Bronchial epithelial cell (primary cell): ENCODE data around the gene KIR3DL1. TPM values are rescaled to one million over a fixed set of nuclear protein-coding genes. Genes with fewer than 3 reads are reported as not detected.

Experiments used
- DNase-seq: peaks from one replicate; pipeline ENCODE4 v3.0.0-alpha.2; 2010; ENCODE audit warnings: low read depth
- FAIRE-seq: peaks from 2 replicates; lab custom pipeline; 2011; peaks lifted over from hg19 to GRCh38; lab: Jason Lieb, UNC
- H3K27me3 ChIP-seq: 2 replicates; pipeline ENCODE4 v1.5.1; 2011; ENCODE audit warnings: low read length; ENCODE audit not compliant: control insufficient read depth, insufficient read depth
- H3K36me3 ChIP-seq: 2 replicates; pipeline ENCODE4 v1.5.1; 2011; ENCODE audit warnings: low read length; ENCODE audit not compliant: control insufficient read depth, insufficient read depth
- H3K4me3 ChIP-seq: 2 replicates; pipeline ENCODE4 v1.5.1; 2011; ENCODE audit warnings: mild to moderate bottlenecking, low read depth, low read length, control low read depth
- total RNA-seq: library from RNA; depleted of rRNA; stranded (reverse); fragments of >200 nt; gene quantifications from 2 replicates; pipeline ENCODE4 v1.2.1, GENCODE V29; 2014
- TF ChIP-seq, protein P1 (sequence below): IDR thresholded peaks from 2 replicates; pipeline ENCODE4 v1.5.1; 2011; ENCODE audit warnings: mild to moderate bottlenecking, moderate library complexity, low read length, control low read depth, inconsistent platforms; ENCODE audit not compliant: insufficient read depth, severe bottlenecking

KIR3DL1 gene
- total RNA-seq, 1 donor from 2014 or later = not detected

DNA sequence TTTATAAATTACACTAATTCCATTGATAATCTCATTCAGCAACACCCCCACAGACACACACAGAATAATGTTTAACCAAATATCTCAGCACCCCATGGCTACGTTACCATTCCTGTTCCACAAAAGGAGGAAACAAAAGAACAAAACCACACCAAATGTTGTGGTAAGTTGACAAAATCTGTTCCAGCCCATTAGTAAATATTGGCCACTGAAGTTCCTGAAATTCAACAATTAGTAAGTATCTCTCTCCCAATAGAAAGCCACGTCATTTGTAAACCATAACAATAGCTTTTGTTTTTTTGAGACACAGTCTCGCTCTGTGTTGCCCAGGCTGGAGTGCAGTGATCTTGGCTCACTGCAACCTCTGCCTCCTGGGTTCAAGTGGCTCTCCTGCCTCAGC, 55.4 kb downstream of the KIR3DL1 start:
- no peak for FAIRE-seq
- TF ChIP-seq, protein P1, sequence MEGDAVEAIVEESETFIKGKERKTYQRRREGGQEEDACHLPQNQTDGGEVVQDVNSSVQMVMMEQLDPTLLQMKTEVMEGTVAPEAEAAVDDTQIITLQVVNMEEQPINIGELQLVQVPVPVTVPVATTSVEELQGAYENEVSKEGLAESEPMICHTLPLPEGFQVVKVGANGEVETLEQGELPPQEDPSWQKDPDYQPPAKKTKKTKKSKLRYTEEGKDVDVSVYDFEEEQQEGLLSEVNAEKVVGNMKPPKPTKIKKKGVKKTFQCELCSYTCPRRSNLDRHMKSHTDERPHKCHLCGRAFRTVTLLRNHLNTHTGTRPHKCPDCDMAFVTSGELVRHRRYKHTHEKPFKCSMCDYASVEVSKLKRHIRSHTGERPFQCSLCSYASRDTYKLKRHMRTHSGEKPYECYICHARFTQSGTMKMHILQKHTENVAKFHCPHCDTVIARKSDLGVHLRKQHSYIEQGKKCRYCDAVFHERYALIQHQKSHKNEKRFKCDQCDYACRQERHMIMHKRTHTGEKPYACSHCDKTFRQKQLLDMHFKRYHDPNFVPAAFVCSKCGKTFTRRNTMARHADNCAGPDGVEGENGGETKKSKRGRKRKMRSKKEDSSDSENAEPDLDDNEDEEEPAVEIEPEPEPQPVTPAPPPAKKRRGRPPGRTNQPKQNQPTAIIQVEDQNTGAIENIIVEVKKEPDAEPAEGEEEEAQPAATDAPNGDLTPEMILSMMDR = no peak
- H3K27me3 ChIP-seq = no peaks in the 10 kb centered on the region
- no peak for DNase-seq
- no peak overlapping the region for H3K4me3 ChIP-seq
- H3K36me3 ChIP-seq = no peaks in the 10 kb centered on the region

DNA sequence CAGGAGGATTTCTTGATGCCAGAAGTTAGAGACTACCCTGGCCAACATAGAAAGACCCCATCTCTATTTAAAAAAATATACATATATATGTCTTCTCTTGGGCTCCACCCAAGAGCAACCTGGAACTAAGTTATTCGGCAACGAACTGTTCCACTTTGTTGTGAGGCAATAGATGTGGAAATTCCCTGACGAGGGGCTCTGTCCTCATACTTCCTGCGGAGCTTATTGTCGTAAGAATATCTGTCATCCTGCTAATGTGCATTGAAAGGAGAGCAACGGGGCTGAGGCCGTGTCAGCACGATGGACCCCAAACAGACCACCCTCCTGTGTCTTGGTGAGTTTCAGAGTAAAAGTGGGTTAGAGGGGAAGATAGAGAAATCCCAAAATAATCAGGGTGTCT, 57.7 kb downstream of the KIR3DL1 start, which contains the start of gene FCAR:
Gene FCAR, plus strand, starts transcription at position 246 of the 400 bp plus-strand sequence. Its CDS starts 55 bp downstream, at position 301.
- Histone ChIP-seq H3K36me3 (no peaks in the 10 kb centered on the region), H3K4me3 (no peak within 1 kb of the TSS), H3K27me3 (no peaks in the 10 kb centered on the region)
- DNase-seq (no peak), FAIRE-seq (no peak)
- TF ChIP-seq, protein P1 = no peak

GRCh38 chr19:54875506-54875905, 59.2 kb downstream of the KIR3DL1 start:
- no peak for FAIRE-seq
- H3K27me3 ChIP-seq = no peaks in the 10 kb centered on the region
- TF ChIP-seq, protein P1 = no peak

DNA sequence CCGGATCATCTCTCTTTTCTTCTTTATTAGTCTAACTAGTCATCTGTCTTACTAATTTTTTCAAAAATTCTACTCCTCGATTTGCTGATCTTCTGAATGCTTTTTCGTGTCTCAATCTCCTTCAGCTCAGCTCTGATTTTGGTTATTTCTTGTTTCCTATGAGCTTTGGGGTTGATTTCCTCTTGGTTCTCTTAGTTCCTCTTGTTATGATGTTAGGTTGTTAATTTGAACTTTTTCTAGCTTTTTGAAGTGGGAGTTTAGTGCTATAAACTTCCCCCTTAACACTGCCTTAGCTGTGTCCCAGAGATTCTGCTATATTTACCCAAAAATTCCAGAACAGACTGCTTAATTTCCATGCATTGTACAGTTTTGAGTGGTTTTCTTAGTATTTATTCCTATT, 61.2 kb downstream of the KIR3DL1 start:
- DNase-seq (no peak), FAIRE-seq (no peak)
- TF ChIP-seq, protein P1 = no peak
- no peaks in the 10 kb centered on the region for H3K27me3 ChIP-seq
- H3K36me3 ChIP-seq = no peaks in the 10 kb centered on the region
- no peak overlapping the region for H3K4me3 ChIP-seq

More at GRCh38 chr19:54875506-54875905, 59.2 kb downstream of the KIR3DL1 start:
- Histone ChIP-seq H3K4me3 (no peak overlapping the region), H3K36me3 (no peaks in the 10 kb centered on the region)
- no peak for DNase-seq

Other genes with a start within 250 kb of the KIR3DL1 start
- gene LILRA2, start 242.7 kb upstream of the KIR3DL1 start, total RNA-seq = not detected in 2 replicates
- not detected in 2 replicates for gene LILRA1, start 222.8 kb upstream of the KIR3DL1 start, total RNA-seq
- gene LILRB1, start 186.0 kb upstream of the KIR3DL1 start, total RNA-seq = not detected in 2 replicates
- not detected in 2 replicates for gene LILRB4, start 153.5 kb upstream of the KIR3DL1 start, total RNA-seq
- gene KIR3DL3, start 92.0 kb upstream of the KIR3DL1 start, total RNA-seq = not detected in 2 replicates
- gene KIR2DL3, start 78.0 kb upstream of the KIR3DL1 start, total RNA-seq = not detected in 2 replicates
- gene KIR2DL1, start 46.7 kb upstream of the KIR3DL1 start, total RNA-seq = not detected in 2 replicates
- gene KIR2DL4, start 12.9 kb upstream of the KIR3DL1 start, total RNA-seq = not detected in 2 replicates
- not detected in 2 replicates for gene KIR2DS4, start 16.2 kb downstream of the KIR3DL1 start, total RNA-seq
- not detected in 2 replicates for gene KIR3DL2, start 34.0 kb downstream of the KIR3DL1 start, total RNA-seq
- not detected in 2 replicates for gene FCAR, start 57.8 kb downstream of the KIR3DL1 start, total RNA-seq
- not detected in 2 replicates for gene NCR1, start 89.7 kb downstream of the KIR3DL1 start, total RNA-seq
- 0.13 TPM in 1 of 2 replicates, not detected in the other for gene NLRP7, start 131.1 kb downstream of the KIR3DL1 start, total RNA-seq
- 9.0 and 36.7 TPM in 2 replicates for gene NLRP2, start 149.9 kb downstream of the KIR3DL1 start, total RNA-seq
- gene GP6, start 221.8 kb downstream of the KIR3DL1 start, total RNA-seq = not detected in 2 replicates
- 23.7 and 37.0 TPM in 2 replicates for gene RDH13, start 246.7 kb downstream of the KIR3DL1 start, total RNA-seq